ES-I3 (cell line): Measurements from ENCODE around the gene MAN2A1.

Experiments used
- H3K36me3 ChIP-seq: 2 replicates; pipeline ENCODE4 v1.6.1; 2013; ENCODE audit warnings: mild to moderate bottlenecking, low read length, control low read depth, moderate library complexity; ENCODE audit not compliant: insufficient read depth
- H3K4me1 ChIP-seq: 2 replicates; pipeline ENCODE4 v1.6.1; 2013; ENCODE audit warnings: mild to moderate bottlenecking, control low read depth, low read length; ENCODE audit not compliant: insufficient read depth
- H3K9ac ChIP-seq: 2 replicates; pipeline ENCODE4 v1.6.1; 2013; ENCODE audit warnings: low read depth, mild to moderate bottlenecking, low read length, moderate library complexity
- H3K9me3 ChIP-seq: 2 replicates; pipeline ENCODE4 v1.6.1; 2013; ENCODE audit warnings: mild to moderate bottlenecking, low read length, moderate library complexity; ENCODE audit not compliant: control insufficient read depth, insufficient read depth

The MAN2A1 gene

GRCh38 chr5:109903061-109903460 is 213.3 kb downstream of the MAN2A1 start:
- no peaks in the 10 kb centered on the region for H3K36me3 ChIP-seq
- no peak overlapping the region for H3K9ac ChIP-seq
- H3K9me3 ChIP-seq = no peaks in the 10 kb centered on the region
- H3K4me1 ChIP-seq = no peaks in the 10 kb centered on the region

- no peaks in the 10 kb centered on the region for H3K4me1 ChIP-seq
- H3K9me3 ChIP-seq = no peaks in the 10 kb centered on the region
- no peak overlapping the region for H3K9ac ChIP-seq
- no peaks in the 10 kb centered on the region for H3K36me3 ChIP-seq
Observed at GRCh38 chr5:109905906-109906305, 216.2 kb downstream of the MAN2A1 start.

GRCh38 chr5:109907189-109907588 is 217.5 kb downstream of the MAN2A1 start:
- no peaks in the 10 kb centered on the region for H3K36me3 ChIP-seq
- H3K9ac ChIP-seq = no peak overlapping the region
- no peaks in the 10 kb centered on the region for H3K4me1 ChIP-seq
- no peaks in the 10 kb centered on the region for H3K9me3 ChIP-seq

GRCh38 chr5:109907731-109908130 is 218.0 kb downstream of the MAN2A1 start:
- Histone ChIP-seq H3K36me3 (no peaks in the 10 kb centered on the region), H3K9ac (no peak overlapping the region), H3K4me1 (no peaks in the 10 kb centered on the region), H3K9me3 (no peaks in the 10 kb centered on the region)

- Histone ChIP-seq H3K4me1 (no peaks in the 10 kb centered on the region), H3K9ac (no peak overlapping the region), H3K36me3 (no peaks in the 10 kb centered on the region), H3K9me3 (no peaks in the 10 kb centered on the region)
Observed at GRCh38 chr5:109908366-109908765, 218.6 kb downstream of the MAN2A1 start.

GRCh38 chr5:109910874-109911273 is 221.1 kb downstream of the MAN2A1 start:
- Histone ChIP-seq H3K36me3 (no peaks in the 10 kb centered on the region), H3K4me1 (no peaks in the 10 kb centered on the region)

GRCh38 chr5:109911731-109912130 is 222.0 kb downstream of the MAN2A1 start:
- H3K36me3 ChIP-seq = no peaks in the 10 kb centered on the region
- no peak overlapping the region for H3K9ac ChIP-seq
- no peaks in the 10 kb centered on the region for H3K9me3 ChIP-seq
- no peaks in the 10 kb centered on the region for H3K4me1 ChIP-seq

More at GRCh38 chr5:109910874-109911273, 221.1 kb downstream of the MAN2A1 start:
- Histone ChIP-seq H3K9ac (no peak overlapping the region), H3K9me3 (no peaks in the 10 kb centered on the region)

- H3K9me3 ChIP-seq = no peaks in the 10 kb centered on the region
- no peak overlapping the region for H3K9ac ChIP-seq
- H3K4me1 ChIP-seq = no peaks in the 10 kb centered on the region
- no peaks in the 10 kb centered on the region for H3K36me3 ChIP-seq
Observed at GRCh38 chr5:109914906-109915305, 225.2 kb downstream of the MAN2A1 start.

- no peak overlapping the region for H3K9ac ChIP-seq
Observed at GRCh38 chr5:109916481-109917153, 226.9 kb downstream of the MAN2A1 start.

More at GRCh38 chr5:109916481-109917153, 226.9 kb downstream of the MAN2A1 start:
- Histone ChIP-seq H3K36me3 (no peaks in the 10 kb centered on the region), H3K4me1 (no peaks in the 10 kb centered on the region), H3K9me3 (no peaks in the 10 kb centered on the region)
